ENCODE data around the gene PARD3. TPM values are rescaled to one million over a fixed set of nuclear protein-coding genes. Genes with fewer than 3 reads are reported as not detected.

Gene PARD3
- total and polyA plus RNA-seq, 10 of the 15 experiments (the other 5 are each of a cell fraction or from before 2014, with no cell fraction given): 2.6 to 43.1 (median 13.9) TPM

GRCh38 chr10:34834274-34834673 is 19.2 kb upstream of the PARD3 start (continued):
- TF ChIP-seq CBX3 (IDR thresholded peaks at IDR 0.05; ENCODE audit: borderline replicate concordance, low read depth): no peak
- no peak for TF ChIP-seq TCF3 (IDR thresholded peaks at IDR 0.05; ENCODE audit: borderline replicate concordance, insufficient read depth, low read depth, low read length)

DNA sequence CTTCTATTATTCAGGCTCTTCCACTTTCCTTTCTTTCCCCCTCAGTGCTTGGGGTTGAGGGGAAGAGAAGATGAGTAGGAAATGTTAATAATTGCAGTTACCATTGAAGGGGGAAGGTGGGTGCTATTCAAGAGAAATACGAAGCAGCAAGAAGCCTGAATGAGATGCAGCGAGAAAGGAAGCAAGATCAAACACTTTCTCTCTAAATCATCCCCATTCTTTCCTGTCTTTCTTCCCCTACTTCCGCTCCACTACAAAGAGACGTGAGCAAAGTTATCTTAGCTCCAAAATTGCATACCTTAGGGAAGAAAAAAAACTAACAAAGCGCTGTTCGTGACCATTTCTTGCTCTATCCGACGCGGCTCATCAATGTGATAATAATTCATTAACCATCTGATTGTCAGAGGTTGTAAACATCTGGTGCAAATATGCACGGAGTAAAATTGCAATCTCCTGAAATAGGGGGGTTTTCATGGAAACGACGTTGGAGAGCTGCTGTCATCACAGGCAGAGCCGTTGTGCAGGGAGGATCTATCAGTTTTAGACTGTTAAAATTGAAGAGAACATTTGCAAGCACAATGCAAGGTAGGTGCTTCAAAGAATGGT is 15.2 kb upstream of the PARD3 start:
- H3K36me3 ChIP-seq (ENCODE audit: control insufficient read depth in 2 of 2, insufficient read depth in 2 of 2, low read length in 1 of 2): no peaks in the 10 kb centered on the region
- no TSS peak for BruUV-seq (replicated peaks)
- POLR2A ChIA-PET: no interaction called here
- H3K27me3 ChIP-seq (replicated peaks in 1 of 2; ENCODE audit: control insufficient read depth in 2 of 2, insufficient read depth in 2 of 2, low read length in 1 of 2): no peaks in the 10 kb centered on the region
- CTCF ChIA-PET: interaction anchor here (0.8 to 1.4 kb wide), 3 partner anchors 18 to 106 kb away, joined by 3 to 10 read pairs (median 3); no protein-coding TSS in a partner anchor
- in situ Hi-C loops (cut with MboI): no loop called here
- no peak overlapping the region for H3K4me3 ChIP-seq
- no peak overlapping the region for H3K9ac ChIP-seq (ENCODE audit: control insufficient read depth, insufficient read depth, low read length)
- DNase-seq (ENCODE audit: low read depth, low spot score) (no peak), ATAC-seq (no peak), FAIRE-seq (no peak)
- no peaks in the 10 kb centered on the region for H3K9me3 ChIP-seq (replicated peaks; ENCODE audit: control insufficient read depth, insufficient read depth, low read length)
- H4K20me1 ChIP-seq (ENCODE audit: control insufficient read depth, insufficient read depth): no peaks in the 10 kb centered on the region
- SMC1A ChIA-PET (ENCODE audit: uncharacterized antibody, unreplicated experiment): interaction anchor here (1.0 to 2.0 kb wide), 5 partner anchors 11 to 107 kb away, joined by 3 to 6 read pairs (median 4); no protein-coding TSS in a partner anchor
- RAD21 ChIA-PET (ENCODE audit: unreplicated experiment): interaction anchor here (2.1 kb wide), 1 partner anchor 106 kb away, joined by 6 read pairs; no protein-coding TSS in a partner anchor
- no peak overlapping the region for H3K4me2 ChIP-seq (ENCODE audit: control insufficient read depth, insufficient read depth)
- intact Hi-C loops (cut with micrococcal nuclease; ENCODE audit: unreplicated experiment): no loop called here
- H3K4me1 ChIP-seq (ENCODE audit: control insufficient read depth, insufficient read depth, low read length): no peaks in the 10 kb centered on the region
- WGBS (ENCODE audit: insufficient coverage, insufficient replicate concordance, low lambda C conversion rate, missing lambda C conversion rate): 43% methylated on average over 13 of the region's 13 CpGs
- H3K79me2 ChIP-seq (ENCODE audit: control insufficient read depth, insufficient read depth, low read length): no peaks in the 10 kb centered on the region
- H3K27ac ChIP-seq (ENCODE audit: control insufficient read depth, insufficient read depth): no peak overlapping the region
- H2AFZ ChIP-seq (ENCODE audit: control insufficient read depth, low read depth, low read length): no peak overlapping the region
- TF ChIP-seq SUPT20H (IDR thresholded peaks at IDR 0.05; ENCODE audit: borderline replicate concordance, control insufficient read depth, low read depth, low read length) (no peak), BCL3 (IDR thresholded peaks at IDR 0.05; ENCODE audit: borderline replicate concordance, insufficient read depth, low read depth, low read length, poor library complexity, severe bottlenecking) (no peak), TARDBP (IDR thresholded peaks at IDR 0.05; ENCODE audit: borderline replicate concordance) (no peak), KDM1A (IDR thresholded peaks at IDR 0.05; ENCODE audit: borderline replicate concordance) (no peak)
- TF ChIP-seq, protein P1, sequence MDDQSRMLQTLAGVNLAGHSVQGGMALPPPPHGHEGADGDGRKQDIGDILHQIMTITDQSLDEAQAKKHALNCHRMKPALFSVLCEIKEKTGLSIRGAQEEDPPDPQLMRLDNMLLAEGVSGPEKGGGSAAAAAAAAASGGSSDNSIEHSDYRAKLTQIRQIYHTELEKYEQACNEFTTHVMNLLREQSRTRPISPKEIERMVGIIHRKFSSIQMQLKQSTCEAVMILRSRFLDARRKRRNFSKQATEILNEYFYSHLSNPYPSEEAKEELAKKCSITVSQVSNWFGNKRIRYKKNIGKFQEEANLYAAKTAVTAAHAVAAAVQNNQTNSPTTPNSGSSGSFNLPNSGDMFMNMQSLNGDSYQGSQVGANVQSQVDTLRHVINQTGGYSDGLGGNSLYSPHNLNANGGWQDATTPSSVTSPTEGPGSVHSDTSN (IDR thresholded peaks at IDR 0.05; ENCODE audit: insufficient replicate concordance, low read depth, low read length): no peak
- TF ChIP-seq, protein P2, sequence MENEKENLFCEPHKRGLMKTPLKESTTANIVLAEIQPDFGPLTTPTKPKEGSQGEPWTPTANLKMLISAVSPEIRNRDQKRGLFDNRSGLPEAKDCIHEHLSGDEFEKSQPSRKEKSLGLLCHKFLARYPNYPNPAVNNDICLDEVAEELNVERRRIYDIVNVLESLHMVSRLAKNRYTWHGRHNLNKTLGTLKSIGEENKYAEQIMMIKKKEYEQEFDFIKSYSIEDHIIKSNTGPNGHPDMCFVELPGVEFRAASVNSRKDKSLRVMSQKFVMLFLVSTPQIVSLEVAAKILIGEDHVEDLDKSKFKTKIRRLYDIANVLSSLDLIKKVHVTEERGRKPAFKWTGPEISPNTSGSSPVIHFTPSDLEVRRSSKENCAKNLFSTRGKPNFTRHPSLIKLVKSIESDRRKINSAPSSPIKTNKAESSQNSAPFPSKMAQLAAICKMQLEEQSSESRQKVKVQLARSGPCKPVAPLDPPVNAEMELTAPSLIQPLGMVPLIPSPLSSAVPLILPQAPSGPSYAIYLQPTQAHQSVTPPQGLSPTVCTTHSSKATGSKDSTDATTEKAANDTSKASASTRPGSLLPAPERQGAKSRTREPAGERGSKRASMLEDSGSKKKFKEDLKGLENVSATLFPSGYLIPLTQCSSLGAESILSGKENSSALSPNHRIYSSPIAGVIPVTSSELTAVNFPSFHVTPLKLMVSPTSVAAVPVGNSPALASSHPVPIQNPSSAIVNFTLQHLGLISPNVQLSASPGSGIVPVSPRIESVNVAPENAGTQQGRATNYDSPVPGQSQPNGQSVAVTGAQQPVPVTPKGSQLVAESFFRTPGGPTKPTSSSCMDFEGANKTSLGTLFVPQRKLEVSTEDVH (IDR thresholded peaks at IDR 0.05; ENCODE audit: low read depth, partially characterized antibody): no peak
- TF ChIP-seq, protein P3, sequence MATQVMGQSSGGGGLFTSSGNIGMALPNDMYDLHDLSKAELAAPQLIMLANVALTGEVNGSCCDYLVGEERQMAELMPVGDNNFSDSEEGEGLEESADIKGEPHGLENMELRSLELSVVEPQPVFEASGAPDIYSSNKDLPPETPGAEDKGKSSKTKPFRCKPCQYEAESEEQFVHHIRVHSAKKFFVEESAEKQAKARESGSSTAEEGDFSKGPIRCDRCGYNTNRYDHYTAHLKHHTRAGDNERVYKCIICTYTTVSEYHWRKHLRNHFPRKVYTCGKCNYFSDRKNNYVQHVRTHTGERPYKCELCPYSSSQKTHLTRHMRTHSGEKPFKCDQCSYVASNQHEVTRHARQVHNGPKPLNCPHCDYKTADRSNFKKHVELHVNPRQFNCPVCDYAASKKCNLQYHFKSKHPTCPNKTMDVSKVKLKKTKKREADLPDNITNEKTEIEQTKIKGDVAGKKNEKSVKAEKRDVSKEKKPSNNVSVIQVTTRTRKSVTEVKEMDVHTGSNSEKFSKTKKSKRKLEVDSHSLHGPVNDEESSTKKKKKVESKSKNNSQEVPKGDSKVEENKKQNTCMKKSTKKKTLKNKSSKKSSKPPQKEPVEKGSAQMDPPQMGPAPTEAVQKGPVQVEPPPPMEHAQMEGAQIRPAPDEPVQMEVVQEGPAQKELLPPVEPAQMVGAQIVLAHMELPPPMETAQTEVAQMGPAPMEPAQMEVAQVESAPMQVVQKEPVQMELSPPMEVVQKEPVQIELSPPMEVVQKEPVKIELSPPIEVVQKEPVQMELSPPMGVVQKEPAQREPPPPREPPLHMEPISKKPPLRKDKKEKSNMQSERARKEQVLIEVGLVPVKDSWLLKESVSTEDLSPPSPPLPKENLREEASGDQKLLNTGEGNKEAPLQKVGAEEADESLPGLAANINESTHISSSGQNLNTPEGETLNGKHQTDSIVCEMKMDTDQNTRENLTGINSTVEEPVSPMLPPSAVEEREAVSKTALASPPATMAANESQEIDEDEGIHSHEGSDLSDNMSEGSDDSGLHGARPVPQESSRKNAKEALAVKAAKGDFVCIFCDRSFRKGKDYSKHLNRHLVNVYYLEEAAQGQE (IDR thresholded peaks at IDR 0.05; ENCODE audit: low read depth, low read length): no peak
- TF ChIP-seq, protein P4, sequence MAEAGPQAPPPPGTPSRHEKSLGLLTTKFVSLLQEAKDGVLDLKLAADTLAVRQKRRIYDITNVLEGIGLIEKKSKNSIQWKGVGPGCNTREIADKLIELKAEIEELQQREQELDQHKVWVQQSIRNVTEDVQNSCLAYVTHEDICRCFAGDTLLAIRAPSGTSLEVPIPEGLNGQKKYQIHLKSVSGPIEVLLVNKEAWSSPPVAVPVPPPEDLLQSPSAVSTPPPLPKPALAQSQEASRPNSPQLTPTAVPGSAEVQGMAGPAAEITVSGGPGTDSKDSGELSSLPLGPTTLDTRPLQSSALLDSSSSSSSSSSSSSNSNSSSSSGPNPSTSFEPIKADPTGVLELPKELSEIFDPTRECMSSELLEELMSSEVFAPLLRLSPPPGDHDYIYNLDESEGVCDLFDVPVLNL (IDR thresholded peaks at IDR 0.05; ENCODE audit: low read depth, low read length): no peak

Data from GM12878 (cell line).